Measurements from ENCODE around the gene CSAD.

DNA sequence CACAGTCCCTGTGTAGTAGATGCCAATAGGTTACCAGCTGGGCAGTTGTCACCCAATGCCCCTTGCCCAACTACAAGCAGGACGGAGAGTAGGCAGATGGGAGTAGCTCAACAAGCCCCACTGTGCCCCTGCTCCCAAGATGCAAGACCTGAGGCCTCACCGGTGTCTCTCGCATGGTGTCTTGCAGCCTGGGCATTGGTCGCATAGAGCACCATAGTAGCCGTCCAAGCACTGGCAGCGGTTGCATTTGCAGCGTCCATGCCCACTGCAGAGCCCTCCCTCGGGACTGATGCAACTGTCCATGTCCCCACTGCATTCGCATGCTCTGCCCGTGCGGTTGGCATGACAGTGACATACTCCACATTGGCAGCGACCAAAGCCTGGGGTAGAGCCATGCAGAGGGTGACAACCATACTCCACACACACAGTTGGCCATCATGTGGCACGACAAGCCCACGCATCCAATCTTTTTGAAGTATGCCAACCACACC is 11.9 kb upstream of the CSAD start:
- TF ChIP-seq, protein P1, sequence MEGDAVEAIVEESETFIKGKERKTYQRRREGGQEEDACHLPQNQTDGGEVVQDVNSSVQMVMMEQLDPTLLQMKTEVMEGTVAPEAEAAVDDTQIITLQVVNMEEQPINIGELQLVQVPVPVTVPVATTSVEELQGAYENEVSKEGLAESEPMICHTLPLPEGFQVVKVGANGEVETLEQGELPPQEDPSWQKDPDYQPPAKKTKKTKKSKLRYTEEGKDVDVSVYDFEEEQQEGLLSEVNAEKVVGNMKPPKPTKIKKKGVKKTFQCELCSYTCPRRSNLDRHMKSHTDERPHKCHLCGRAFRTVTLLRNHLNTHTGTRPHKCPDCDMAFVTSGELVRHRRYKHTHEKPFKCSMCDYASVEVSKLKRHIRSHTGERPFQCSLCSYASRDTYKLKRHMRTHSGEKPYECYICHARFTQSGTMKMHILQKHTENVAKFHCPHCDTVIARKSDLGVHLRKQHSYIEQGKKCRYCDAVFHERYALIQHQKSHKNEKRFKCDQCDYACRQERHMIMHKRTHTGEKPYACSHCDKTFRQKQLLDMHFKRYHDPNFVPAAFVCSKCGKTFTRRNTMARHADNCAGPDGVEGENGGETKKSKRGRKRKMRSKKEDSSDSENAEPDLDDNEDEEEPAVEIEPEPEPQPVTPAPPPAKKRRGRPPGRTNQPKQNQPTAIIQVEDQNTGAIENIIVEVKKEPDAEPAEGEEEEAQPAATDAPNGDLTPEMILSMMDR (IDR thresholded peaks at IDR 0.05): no peak
- no peak for TF ChIP-seq POLR2A (IDR thresholded peaks at IDR 0.05)
- peak in 1 of 3 donors; percentile 3 for TF ChIP-seq POLR2AphosphoS5 (IDR thresholded peaks at IDR 0.05)
